HG02943 (cell line): ENCODE data around the gene WNT6.

Source experiments
- ATAC-seq: cut with Tn5 transposase; IDR thresholded peaks from one replicate; pipeline ENCODE4 v1.9.1; 2021; ENCODE audit warnings: mild to moderate bottlenecking, low read depth, moderate library complexity; ENCODE audit not compliant: unreplicated experiment

The WNT6 gene

DNA sequence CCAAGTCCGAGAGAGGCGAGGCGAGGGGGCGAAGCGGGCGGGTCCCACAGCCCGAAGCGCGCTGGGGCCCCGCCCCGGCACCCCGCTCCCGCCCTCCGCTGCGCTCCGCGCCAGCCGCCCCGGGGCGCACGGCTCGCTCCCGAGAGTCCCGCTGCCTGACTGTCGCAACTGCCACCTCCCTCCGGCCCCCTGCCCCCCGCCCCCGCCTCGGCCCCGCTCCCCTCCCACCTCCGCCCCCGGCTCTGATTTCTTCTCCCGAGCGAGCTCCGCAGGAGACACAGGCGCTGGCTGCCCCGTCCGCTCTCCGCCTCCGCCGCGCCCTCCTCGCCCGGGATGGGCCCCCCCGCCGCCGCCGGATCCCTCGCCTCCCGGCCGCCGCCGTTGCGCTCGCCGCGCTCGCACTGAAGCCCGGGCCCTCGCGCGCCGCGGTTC is at the start of gene WNT6:
Gene WNT6, plus strand, starts transcription at position 250 of the 432 bp plus-strand sequence. CDS start 233 bp downstream, outside the sequence.
- ATAC-seq: no peak

DNA sequence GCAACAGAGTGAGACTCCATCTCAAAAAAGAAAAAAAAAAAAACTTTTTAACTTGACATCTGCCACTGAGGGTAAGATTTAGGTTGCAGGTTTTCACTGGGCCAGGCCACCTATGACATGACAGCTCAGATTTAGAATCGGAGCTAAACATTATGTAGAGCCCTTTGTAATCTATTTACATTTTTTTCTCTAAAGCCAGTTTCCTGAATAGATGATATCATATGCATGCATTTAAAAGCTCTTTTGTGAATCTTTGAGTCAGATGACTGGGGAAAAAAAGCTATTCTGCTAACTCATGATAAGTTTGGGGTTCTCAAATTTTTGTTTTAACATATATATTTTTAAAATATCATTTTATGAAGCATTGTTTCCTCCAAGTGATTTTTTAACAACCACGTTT is 49.3 kb upstream of the WNT6 start:
- ATAC-seq: no peak

DNA sequence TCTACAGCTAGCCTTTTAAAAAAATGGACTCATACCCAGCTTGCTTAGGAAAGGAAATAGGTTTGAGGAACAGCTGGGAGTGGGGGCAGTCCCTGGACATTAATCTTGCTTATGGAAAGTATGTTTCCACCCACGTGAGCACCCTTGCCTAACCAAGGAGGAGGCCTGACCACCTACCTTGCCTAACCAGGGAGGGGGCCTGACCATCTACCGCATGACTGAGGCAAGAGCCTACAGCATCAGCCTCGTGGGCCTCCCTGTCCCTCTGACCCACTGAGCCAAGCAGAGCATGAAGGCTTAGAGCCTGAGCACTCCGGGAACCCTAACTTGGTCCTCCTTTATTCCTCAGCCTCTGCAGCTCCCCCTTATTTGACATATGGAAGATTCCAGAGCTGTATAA is 48.2 kb upstream of the WNT6 start:
- ATAC-seq: no peak

DNA sequence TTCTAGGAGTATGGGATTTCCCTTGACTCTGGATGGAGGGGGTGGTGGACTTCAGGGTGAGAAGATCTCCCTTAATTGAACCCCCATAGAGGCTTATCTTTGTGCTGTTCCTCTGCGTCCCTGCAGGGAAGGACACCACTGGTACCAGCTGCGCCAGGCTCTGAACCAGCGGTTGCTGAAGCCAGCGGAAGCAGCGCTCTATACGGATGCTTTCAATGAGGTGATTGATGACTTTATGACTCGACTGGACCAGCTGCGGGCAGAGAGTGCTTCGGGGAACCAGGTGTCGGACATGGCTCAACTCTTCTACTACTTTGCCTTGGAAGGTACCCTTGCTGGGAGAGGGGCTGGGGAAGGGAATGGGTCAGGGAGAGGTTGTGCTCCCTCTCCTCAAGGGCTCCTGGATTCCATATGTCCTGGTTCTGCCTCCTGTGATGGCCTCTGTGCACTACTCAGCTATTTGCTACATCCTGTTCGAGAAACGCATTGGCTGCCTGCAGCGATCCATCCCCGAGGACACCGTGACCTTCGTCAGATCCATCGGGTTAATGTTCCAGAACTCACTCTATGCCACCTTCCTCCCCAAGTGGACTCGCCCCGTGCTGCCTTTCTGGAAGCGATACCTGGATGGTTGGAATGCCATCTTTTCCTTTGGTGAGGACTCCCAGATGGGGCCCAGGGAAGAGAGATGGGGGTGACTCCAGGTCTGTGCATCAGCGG is 47.3 kb upstream of the WNT6 start:
- ATAC-seq: no peak

DNA sequence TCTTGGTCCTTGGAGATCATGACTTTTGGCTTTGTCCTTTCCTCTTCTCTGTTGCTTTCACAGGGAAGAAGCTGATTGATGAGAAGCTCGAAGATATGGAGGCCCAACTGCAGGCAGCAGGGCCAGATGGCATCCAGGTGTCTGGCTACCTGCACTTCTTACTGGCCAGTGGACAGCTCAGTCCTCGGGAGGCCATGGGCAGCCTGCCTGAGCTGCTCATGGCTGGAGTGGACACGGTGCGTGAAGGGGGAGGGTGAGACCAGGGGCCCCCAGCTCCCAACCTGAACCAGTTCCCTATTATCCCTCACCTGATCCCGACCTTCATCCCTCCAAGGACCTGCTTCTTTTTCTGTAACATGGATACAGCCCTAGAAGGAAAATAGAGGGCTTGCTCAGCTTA is 46.7 kb upstream of the WNT6 start:
- no peak for ATAC-seq

DNA sequence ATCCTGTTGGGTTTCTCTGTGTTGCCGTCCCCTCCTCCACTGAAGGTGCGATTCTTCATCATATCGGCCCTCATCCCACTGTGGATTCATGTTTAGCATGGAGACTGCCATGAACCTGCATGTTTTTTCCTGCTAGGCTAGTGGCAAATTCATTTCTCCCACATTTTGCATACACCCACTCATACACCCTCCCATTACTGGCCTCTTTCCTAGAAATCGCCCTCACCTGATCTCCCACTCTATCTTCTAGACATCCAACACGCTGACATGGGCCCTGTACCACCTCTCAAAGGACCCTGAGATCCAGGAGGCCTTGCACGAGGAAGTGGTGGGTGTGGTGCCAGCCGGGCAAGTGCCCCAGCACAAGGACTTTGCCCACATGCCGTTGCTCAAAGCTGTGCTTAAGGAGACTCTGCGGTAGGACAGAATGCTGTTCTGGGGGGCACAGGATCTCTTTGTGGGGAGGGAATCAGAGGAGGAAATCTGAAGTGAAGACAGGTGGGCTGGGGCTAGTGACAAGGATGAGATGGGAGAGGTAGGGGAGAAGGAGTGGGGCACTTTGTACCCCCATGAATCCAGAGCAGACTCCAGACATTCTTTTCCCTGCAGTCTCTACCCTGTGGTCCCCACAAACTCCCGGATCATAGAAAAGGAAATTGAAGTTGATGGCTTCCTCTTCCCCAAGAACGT is 45.7 kb upstream of the WNT6 start:
- ATAC-seq: no peak

DNA sequence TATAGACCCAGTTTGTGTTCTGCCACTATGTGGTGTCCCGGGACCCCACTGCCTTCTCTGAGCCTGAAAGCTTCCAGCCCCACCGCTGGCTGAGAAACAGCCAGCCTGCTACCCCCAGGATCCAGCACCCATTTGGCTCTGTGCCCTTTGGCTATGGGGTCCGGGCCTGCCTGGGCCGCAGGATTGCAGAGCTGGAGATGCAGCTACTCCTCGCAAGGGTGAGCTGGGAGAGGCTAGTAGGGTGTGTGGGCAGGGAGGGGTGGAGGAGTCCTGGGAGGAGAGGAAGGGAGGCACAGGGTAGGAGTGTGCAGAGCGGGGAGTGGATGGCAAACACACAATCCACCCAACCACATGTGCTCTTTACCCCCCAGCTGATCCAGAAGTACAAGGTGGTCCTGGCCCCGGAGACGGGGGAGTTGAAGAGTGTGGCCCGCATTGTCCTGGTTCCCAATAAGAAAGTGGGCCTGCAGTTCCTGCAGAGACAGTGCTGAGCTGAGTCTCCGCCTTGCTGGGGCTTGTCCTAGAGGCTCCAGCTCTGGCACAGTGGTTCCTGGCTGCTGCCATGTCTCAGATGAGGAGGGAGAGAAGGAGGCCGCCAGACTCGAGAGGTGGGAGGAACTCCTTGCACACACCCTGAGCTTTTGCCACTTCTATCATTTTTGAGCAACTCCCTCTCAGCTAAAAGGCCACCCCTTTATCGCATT is 44.9 kb upstream of the WNT6 start:
- ATAC-seq: no peak

DNA sequence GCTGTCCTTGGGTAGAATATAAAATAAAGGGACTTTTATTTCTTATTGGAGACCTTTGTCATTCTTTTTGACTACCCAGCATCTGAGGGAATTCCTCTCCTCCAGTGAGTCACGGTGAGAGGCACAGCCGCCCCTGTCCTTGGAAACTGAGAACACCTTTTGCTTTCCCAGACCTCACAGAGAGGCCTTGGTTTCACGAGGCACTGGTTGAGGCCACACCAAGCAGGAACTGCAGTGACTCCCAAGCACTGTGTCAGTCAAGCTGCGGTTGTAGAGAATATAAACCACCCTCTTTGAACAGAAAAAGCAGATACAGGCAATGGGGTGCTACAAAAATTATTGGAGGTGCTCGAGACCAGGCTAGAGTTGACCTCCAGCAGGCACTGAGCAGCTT is 44.4 kb upstream of the WNT6 start:
- ATAC-seq: no peak

DNA sequence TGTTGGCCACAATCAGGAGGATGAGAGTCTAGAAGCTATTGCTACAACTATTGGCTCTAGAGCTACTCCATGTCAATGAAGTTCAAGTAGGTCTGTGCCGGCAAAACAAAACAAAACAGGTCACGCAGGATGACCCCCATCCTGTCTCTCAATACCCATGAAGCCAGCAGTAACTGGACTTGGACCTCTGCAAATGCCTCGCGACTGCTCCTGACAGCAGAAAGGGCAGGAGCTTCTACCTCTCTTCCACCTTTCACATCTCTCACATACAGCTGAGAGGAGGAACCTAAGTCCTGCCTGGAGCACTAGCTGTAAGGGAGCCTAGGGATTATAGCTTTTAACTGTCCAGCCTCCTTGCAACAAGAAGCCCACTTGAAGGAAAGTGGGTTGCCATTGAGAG is 44.0 kb upstream of the WNT6 start:
- no peak for ATAC-seq

DNA sequence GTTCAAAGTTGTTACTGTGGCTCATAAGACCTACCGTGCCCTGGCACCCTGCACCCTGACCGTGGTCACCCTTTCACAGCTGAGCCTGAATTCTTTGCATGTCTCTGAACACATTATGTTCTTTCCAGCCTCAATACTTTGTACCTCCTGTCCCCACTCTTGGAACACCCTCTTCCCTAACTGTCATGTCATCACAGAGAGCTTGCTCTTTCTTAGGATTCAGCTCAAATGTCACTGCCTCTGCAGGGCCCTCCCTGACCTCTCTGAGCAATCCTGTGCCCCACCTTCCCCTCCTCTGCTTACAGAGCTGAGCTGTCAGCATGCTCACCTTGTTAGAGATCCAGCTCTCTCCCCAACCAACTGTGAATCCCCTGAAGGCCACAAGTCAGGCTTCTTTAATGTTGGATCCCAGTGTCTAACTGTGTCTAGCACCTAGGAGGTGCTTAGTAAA is 43.0 kb upstream of the WNT6 start:
- no peak for ATAC-seq

DNA sequence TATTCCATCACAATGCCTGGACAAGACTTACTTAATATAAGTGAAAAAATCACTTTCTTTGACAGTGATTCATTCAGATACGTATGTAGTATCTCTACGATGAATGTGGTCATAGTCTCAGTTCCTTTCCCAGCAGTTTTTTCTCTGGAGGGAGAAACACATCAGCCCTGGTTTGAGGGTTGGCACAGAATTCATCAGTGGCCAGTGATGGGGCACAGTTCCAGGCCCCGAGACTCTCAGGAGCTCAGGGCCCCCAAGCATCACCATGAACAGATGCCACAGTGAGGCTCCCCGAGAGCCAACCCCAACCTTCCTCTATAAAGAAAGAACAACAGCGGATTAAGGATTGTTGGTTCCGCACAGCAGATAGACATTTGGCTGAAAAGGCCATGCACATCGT is 40.5 kb upstream of the WNT6 start:
- ATAC-seq: no peak

DNA sequence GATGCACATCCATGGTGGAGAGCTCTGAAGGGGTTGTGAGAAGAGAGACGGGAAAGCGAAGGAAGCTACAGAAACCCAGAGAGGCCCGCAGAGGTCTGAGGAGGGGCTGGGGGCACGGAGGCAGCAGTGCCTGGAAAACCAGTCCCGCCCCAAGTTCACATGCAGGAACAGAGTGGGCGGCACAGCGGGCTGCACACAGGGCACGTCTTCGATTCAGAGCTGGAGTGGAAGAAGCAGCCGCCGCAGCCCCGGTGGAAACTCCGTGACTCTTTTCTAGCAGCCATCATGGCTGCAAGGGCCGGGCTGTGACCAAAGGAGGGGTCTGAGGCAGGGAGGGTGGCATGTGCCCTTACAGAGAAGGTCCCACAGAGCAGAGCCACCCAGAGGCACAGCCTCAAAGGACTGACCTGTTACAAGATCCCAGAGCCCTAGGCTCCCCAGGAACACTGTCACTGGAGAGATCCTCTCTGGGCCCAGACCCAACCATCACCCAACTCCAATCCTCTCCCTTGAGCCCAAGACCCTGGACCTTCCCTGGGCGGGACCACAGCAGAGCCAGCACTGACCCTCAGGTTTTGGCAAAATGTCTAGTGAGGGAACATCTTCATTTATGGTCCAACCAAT is 38.7 kb upstream of the WNT6 start:
- no peak for ATAC-seq

DNA sequence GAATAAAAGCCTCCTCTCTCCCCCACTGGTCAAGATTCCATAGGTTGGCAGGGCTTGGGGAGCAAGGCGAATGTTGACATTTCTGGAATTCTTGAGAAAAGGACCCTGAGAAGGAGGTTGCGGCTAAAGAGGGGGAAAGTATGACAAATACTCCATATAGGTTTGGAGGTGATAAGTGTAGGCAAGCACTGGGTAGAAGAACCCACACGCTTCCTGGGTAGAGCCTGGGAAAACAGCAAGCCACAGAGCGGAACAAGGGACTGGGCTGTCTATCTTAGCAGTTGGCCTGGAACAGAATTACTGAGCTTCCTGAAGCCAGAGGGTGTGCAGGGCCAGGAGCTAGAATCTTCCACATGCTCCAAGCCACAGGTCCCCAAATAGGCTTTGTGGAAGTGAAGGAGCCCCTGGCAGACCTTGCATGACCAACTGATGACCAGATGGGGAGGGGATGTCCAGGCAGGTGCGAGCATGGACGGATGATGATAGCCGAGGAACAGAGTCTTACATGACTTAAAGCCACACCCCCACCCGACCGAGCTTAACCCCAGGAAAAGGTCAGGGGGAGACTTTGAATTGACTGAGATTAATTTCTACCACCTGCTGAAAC is 37.9 kb upstream of the WNT6 start:
- ATAC-seq: no peak

DNA sequence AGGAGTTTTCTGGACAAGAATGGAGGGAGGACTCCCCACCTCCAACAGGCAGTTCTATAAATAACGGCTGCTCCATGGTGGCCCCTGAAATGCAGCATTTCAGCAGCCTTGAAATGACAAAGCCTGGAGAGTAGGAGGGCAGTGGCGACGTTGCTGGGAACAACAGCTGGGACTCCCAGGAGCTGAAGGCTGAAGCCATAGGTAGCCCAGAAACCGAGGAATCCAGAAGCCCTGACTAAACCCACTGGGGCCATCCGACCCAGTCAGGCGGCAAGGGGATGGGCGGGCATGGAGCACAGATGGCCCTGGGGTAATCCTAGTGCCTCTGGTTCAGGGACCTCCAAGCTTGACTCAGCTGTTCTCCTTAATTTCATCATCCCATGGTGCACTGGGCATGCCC is 37.0 kb upstream of the WNT6 start:
- ATAC-seq: no peak

DNA sequence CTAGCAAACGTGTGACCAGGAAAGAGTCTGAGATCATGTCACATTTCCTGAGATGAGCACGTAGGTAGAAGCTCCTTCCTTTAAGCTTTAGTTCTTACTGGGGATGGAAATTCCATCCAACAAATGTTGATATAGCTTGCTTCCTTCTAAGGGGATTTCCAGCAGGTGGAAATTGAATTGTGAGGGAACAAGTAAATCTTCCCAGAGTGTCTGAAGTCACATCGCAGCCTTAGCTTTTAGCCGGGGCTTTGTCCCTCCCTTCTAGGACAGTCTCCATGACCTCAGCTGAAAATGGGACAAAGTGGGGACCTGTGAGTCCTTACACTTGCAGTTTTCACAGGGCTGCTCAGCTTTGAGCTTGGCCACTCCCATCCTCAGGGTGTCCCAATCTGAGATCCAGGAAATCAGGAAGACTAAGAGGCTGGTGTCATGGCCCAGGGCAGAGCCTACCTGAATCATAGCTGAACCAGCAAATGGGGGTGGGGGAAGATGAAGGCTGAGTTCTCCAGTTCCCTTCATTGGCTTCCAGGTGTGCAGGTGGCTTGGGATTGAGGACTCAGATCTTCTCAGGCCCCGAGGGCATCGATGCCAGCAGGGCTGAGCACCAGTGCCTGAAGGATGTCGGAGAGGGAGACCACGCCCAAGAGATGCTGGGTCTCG is 36.3 kb upstream of the WNT6 start:
- ATAC-seq: no peak

DNA sequence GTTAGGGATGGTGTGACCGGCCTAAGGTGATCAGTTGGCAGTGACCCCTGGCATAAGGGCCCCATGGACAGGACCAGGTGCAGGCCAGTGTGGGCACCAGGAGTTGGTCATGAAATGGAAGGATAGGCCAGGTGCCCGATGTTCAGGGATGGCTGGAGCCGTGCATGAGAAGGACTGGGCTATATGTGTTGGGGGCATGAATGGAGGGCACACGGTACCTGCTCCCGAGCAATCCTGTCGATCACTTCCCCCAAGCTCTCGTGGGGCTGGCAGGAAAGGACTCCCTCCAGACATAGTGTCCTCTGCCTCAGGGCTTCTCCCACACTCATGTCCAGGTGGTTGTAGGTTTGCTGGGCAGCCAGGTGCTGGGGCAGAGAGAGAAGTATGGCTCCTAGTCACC is 35.6 kb upstream of the WNT6 start:
- ATAC-seq: no peak

DNA sequence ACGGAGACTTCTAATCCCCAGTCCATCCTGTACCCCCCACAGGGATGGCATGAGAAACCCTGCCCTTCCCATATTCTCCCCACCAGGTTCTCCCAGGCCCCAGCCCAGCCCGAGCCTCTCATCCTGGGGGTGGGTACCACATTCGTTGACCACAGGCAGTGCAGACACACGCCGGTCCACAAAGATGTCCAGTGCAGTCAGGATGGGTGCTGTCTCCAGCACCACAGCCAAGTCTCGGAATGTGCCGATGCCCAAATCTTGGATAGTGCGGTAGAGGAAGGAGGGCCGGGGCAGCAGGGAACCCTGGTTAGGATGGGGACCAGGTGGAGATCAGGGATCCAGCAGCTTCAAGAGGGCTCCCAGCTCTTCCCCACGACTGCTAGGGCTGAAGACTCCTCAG is 32.8 kb upstream of the WNT6 start:
- ATAC-seq: no peak

DNA sequence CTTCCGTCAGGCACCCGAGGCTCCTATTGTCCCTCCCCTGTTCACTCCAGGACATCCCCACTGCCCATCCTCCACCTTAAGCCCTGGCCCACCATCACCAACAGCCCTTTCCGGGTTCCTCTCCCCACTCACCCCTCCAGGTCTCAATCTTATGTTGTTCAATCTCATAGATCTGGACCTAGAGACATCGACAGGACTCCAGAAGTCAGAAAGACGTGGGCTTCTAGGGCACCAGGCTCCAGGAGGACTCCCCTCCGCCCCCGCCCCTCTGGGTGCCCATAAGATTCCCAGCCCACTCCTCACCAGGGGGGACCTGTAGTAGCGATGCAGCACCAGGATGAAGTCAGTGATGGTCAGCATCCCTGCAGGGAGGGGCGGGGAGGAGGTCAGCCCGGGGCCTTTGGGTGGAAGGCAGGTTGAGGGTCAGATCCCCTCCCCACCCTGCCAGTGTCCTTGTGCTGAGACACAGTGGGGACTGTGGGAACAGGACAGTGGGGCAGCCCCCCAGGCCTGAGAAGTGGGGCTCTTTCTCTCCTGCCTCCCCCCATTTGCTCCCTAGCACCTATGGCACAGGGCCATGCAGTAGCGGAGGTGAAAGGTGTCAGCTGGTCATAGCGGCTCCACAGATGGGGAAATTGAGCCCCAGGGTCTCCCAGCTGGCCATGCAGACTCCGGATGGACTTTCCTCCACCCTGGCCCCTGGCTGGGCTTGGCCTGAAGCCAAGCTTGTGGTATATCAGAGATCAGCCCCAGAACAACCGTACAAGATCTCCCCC is 31.7 kb upstream of the WNT6 start:
- ATAC-seq: no peak

DNA sequence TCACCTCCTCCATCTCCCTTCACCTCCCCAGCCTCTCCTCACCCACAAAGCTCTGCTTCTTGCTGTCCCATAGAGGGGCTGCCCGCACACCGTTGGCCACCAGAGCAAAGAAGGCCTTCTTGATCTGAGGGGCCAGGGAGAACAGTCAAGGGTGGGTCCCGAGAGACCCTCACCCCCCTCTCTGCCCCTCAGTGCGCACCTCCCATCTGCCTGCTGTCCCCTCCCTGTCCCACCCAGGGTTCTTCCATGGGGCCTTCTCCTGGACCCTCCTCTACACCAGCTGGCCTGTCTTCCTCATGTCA is 31.2 kb upstream of the WNT6 start:
- ATAC-seq: no peak
